Pancreas (tissue), 10 donors: ENCODE results near the gene CDC42. TPM values are rescaled to one million over a fixed set of nuclear protein-coding genes. Genes with fewer than 3 reads are reported as not detected.
A peak's percentile ranks its signal among the peaks of the same experiment; 100 is the strongest.

Experiments used
- ATAC-seq, 4 donors: fragments of 200-7000 bp; cut with Tn5 transposase; one replicate each; pipeline versions ENCODE4 v1.8.0 to v1.9.1; 2020; ENCODE audit warnings: mild to moderate bottlenecking in 4 of 4, moderate library complexity in 4 of 4
- DNase-seq, 6 donors: peaks; one replicate each; pipeline ENCODE4 v3.0.0-alpha.2; 2020
- FAIRE-seq: peaks from 2 replicates; lab custom pipeline; 2012; peaks lifted over from hg19 to GRCh38; lab: Jason Lieb, UNC
- H3K27ac ChIP-seq, 4 donors: fragments of 200-600 bp; sonication (generic); 1 replicate in 3 of 4; 2 replicates in 1 of 4; pipeline versions ENCODE4 v1.5.0 to v1.8.0; 2020
- H3K27me3 ChIP-seq, 4 donors: fragments of 200-600 bp; one replicate each; pipeline ENCODE4 v1.8.0; 2021
- H3K36me3 ChIP-seq, 3 donors: fragments of 200-600 bp; sonication (generic) in 1 of 3; one replicate each; pipeline versions ENCODE4 v1.5.0 to v1.8.0; 2020 to 2021
- H3K4me1 ChIP-seq, 3 donors: fragments of 200-600 bp; one replicate each; pipeline ENCODE4 v1.8.0; 2021
- H3K4me3 ChIP-seq, 4 donors: fragments of 200-600 bp; sonication (generic) in 2 of 4; one replicate each; pipeline versions ENCODE4 v1.5.0 to v1.8.0; 2020 to 2021
- H3K9me3 ChIP-seq, 4 donors: fragments of 200-600 bp; one replicate each; pipeline ENCODE4 v1.8.0; 2021
- CTCF ChIP-seq, 4 donors: fragments of 200-600 bp; sonication (generic) in 3 of 4; IDR thresholded peaks; one replicate each; pipeline versions ENCODE4 v1.5.0 to v1.8.0; 2021; ENCODE audit warnings: antibody characterized with exemption in 4 of 4
- WGBS, 2 donors: extraction: QIAGEN DNeasy Blood & Tissue Kit; methylation state at CpG; one replicate each; pipeline ENCODE4 v1.1.7; 2013; 5-methylcytosine and 5-hydroxymethylcytosine counted together
- intact Hi-C, 3 donors: fragments of 100-400 bp; cut with DNase I; formaldehyde crosslinking; loops; one replicate each; pipeline versions ENCODE4 v1.11.1 to v1.14.2; 2022
- polyA plus RNA-seq, 2 donors: library from polyadenylated mRNA; stranded (reverse); fragments of 200-250 nt; gene quantifications; one replicate each; pipeline ENCODE4 v1.2.3, GENCODE V29; 2013
- total RNA-seq, 6 donors: library from RNA; stranded (reverse); fragmentation: NEBNext Ultra II Directional in 4 of 6; extraction: Animal tissue kit (Norgen Biotek cat#: 25700) in 4 of 6; gene quantifications; one replicate each; pipeline versions ENCODE4 v1.2.1 to v1.2.4, GENCODE V29; 2021 to 2023
- donor health status: healthy with polysubstance abuse.
- donor health status: DM: no; HTN: no; CAD: no; lungs with moderate emphysema.
- donor health status: DM: no; HTN: no; CAD: no.
- donor health status: control.
- donor health status: control.
- donor health status: Bipolar disorder and iron deficiency.
- donor health status: DM: yes; HTN: yes; CAD: no.
- donor health status: DM: no; HTN: no; CAD: no.
- donor health status: DM: no; HTN: no; CAD: no.
- donor health status: DM: yes; HTN: yes; CAD: no.

The CDC42 gene
- total and polyA plus RNA-seq, 8 donors, result 36.6 to 128 (median 63.4) TPM

GRCh38 chr1:22077728-22078127, 25.2 kb downstream of the CDC42 start:
- H3K9me3 ChIP-seq, result no peaks in the 10 kb centered on the region
- no peak overlapping the region for H3K4me3 ChIP-seq
- intact Hi-C loops, result no loop called here
- no peaks in the 10 kb centered on the region for H3K27me3 ChIP-seq
- H3K36me3 ChIP-seq, result peaks cover 0 to 29% (median 0%) of the 10 kb centered on the region in 3 donors
- 43 to 47% methylated on average over 5 of the region's 5 CpGs for WGBS, 2 donors
- no peak for FAIRE-seq
- peak in 3 of 4 donors; percentile 26 to 29 (median 28) for ATAC-seq
- TF ChIP-seq CTCF (IDR thresholded peaks at IDR 0.05), result no peak
- no peak overlapping the region for H3K27ac ChIP-seq
- DNase-seq, result no peak
- H3K4me1 ChIP-seq, result peaks cover 30 to 47% (median 30%) of the 10 kb centered on the region in 3 donors

- 66 to 72% methylated on average over 2 of the region's 2 CpGs for WGBS, 2 donors
- peaks cover 0 to 29% (median 0%) of the 10 kb centered on the region in 3 donors for H3K36me3 ChIP-seq
- ATAC-seq (no peak), FAIRE-seq (peak; percentile 23), DNase-seq (no peak)
- H3K9me3 ChIP-seq, result no peaks in the 10 kb centered on the region
- no peak overlapping the region for H3K27ac ChIP-seq
- no peak for TF ChIP-seq CTCF (IDR thresholded peaks at IDR 0.05)
- H3K4me3 ChIP-seq, result no peak overlapping the region
- no peaks in the 10 kb centered on the region for H3K27me3 ChIP-seq
- peaks cover 28 to 47% (median 30%) of the 10 kb centered on the region in 3 donors for H3K4me1 ChIP-seq
- intact Hi-C loops, result no loop called here
Measured at GRCh38 chr1:22078133-22078532, 25.6 kb downstream of the CDC42 start.

- no peak for ATAC-seq
- intact Hi-C loops, result no loop called here
- Histone ChIP-seq H3K27ac (no peak overlapping the region), H3K9me3 (no peaks in the 10 kb centered on the region), H3K27me3 (no peaks in the 10 kb centered on the region), H3K4me3 (no peak overlapping the region), H3K36me3 (peaks cover 0 to 29% (median 0%) of the 10 kb centered on the region in 3 donors), H3K4me1 (peaks cover 16 to 33% (median 18%) of the 10 kb centered on the region in 3 donors)
- no peak for DNase-seq
- WGBS, 2 donors, result 89 to 90% methylated on average over 2 of the region's 2 CpGs
- FAIRE-seq, result no peak
- no peak for TF ChIP-seq CTCF (IDR thresholded peaks at IDR 0.05)
Measured at GRCh38 chr1:22080191-22080590, 27.7 kb downstream of the CDC42 start.

- 63 to 74% methylated on average over 2 of the region's 2 CpGs for WGBS, 2 donors
- no peak for TF ChIP-seq CTCF (IDR thresholded peaks at IDR 0.05)
- peaks cover 16 to 26% (median 17%) of the 10 kb centered on the region in 3 donors for H3K4me1 ChIP-seq
- H3K4me3 ChIP-seq, result no peak overlapping the region
- no peak overlapping the region for H3K27ac ChIP-seq
- no peaks in the 10 kb centered on the region for H3K27me3 ChIP-seq
- peaks cover 0 to 16% (median 0%) of the 10 kb centered on the region in 3 donors for H3K36me3 ChIP-seq
- FAIRE-seq (no peak), DNase-seq (no peak), ATAC-seq (no peak)
- H3K9me3 ChIP-seq, result no peaks in the 10 kb centered on the region
- intact Hi-C loops, result no loop called here
Measured at GRCh38 chr1:22088331-22088730, 35.8 kb downstream of the CDC42 start.

- Histone ChIP-seq H3K4me3 (no peak overlapping the region), H3K4me1 (peaks cover 16 to 26% (median 17%) of the 10 kb centered on the region in 3 donors), H3K27me3 (no peaks in the 10 kb centered on the region), H3K27ac (no peak overlapping the region), H3K36me3 (peaks cover 0 to 16% (median 0%) of the 10 kb centered on the region in 3 donors), H3K9me3 (no peaks in the 10 kb centered on the region)
- TF ChIP-seq CTCF (IDR thresholded peaks at IDR 0.05), result no peak
- WGBS, 2 donors, result 37 to 41% methylated on average over 3 of the region's 3 CpGs
- ATAC-seq (peak in 2 of 4 donors; percentile 23 to 39), DNase-seq (no peak), FAIRE-seq (no peak)
- intact Hi-C loops, result no loop called here
Measured at GRCh38 chr1:22089134-22089571, 36.6 kb downstream of the CDC42 start.
